OCI-LY1 (cell line): ENCODE measurements around the gene DZIP3.

Source experiments
- EZH2 ChIP-seq: fragments of 200-600 bp; sonication (generic), shearing (Covaris generic); IDR thresholded peaks from 2 replicates; pipeline ENCODE4 v1.8.0; 2017; ENCODE audit warnings: borderline replicate concordance, mixed run types, mild to moderate bottlenecking, antibody characterized with exemption, low read length, moderate library complexity, mixed read lengths
- TF ChIP-seq, protein P1 (sequence below): fragments of 200-600 bp; sonication (generic), shearing (Covaris generic); IDR thresholded peaks from 2 replicates; pipeline ENCODE4 v1.5.1; 2017; ENCODE audit warnings: mild to moderate bottlenecking, antibody characterized with exemption, low read length, moderate library complexity, mixed read lengths

DNA sequence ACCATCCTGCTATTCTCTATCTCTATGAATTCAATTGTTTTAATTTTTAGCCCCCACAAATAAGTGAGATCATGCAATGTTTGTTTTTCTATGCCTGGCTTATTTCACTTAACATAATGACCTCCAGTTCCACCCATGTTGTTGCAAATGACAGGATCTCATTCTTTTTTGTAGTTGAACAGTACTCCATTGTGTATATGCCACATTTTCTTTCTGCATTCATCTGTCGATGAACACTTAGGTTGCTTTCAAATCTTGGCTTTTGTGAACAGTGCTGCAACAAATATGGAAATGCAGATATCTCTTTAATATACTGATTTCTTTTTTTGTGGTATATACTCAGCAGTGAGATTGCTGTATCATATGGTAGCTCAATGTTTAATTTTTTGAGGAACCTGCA, 108.9 kb downstream of the DZIP3 start:
- TF ChIP-seq, protein P1, sequence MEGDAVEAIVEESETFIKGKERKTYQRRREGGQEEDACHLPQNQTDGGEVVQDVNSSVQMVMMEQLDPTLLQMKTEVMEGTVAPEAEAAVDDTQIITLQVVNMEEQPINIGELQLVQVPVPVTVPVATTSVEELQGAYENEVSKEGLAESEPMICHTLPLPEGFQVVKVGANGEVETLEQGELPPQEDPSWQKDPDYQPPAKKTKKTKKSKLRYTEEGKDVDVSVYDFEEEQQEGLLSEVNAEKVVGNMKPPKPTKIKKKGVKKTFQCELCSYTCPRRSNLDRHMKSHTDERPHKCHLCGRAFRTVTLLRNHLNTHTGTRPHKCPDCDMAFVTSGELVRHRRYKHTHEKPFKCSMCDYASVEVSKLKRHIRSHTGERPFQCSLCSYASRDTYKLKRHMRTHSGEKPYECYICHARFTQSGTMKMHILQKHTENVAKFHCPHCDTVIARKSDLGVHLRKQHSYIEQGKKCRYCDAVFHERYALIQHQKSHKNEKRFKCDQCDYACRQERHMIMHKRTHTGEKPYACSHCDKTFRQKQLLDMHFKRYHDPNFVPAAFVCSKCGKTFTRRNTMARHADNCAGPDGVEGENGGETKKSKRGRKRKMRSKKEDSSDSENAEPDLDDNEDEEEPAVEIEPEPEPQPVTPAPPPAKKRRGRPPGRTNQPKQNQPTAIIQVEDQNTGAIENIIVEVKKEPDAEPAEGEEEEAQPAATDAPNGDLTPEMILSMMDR = no peak
- TF ChIP-seq EZH2 = no peak
